DND-41 (cell line): ENCODE data around the gene IGFBP2.

ENCODE experiments used
- ATAC-seq: fragments of 200-7000 bp; cut with Tn5 transposase; 3 replicates; pipeline ENCODE4 v1.9.1; 2021; ENCODE audit warnings: low read depth; ENCODE audit not compliant: insufficient read depth
- DNase-seq: peaks from one replicate; pipeline ENCODE4 v3.0.0-alpha.2; 2020
- H2AFZ ChIP-seq: 2 replicates; pipeline ENCODE4 v1.6.0; 2012; ENCODE audit warnings: low read depth, low read length
- H3K27ac ChIP-seq: 2 replicates; pipeline ENCODE4 v1.5.1; 2012; ENCODE audit warnings: low read length, inconsistent platforms
- H3K27me3 ChIP-seq: fragments of 200-600 bp; sonication (generic); 2 replicates; pipeline ENCODE4 v1.6.0; 2012; ENCODE audit warnings: low read length, mild to moderate bottlenecking, inconsistent platforms; ENCODE audit not compliant: insufficient read depth, poor library complexity
- H3K36me3 ChIP-seq: 2 replicates; pipeline ENCODE4 v1.5.1; 2012; ENCODE audit warnings: low read length, inconsistent platforms; ENCODE audit not compliant: insufficient read depth
- H3K4me1 ChIP-seq: 2 replicates; pipeline ENCODE4 v1.5.1; 2012; ENCODE audit warnings: mild to moderate bottlenecking, low read length; ENCODE audit not compliant: insufficient read depth
- H3K4me2 ChIP-seq: 2 replicates; pipeline ENCODE4 v1.6.0; 2012; ENCODE audit warnings: mild to moderate bottlenecking, moderate library complexity, low read length, inconsistent platforms; ENCODE audit not compliant: insufficient read depth
- H3K4me3 ChIP-seq, 2 experiments: fragments of 200-600 bp in 1 of 2; shearing (Covaris generic) in 1 of 2; 2 replicates each; pipeline ENCODE4 v1.5.1; 2012 to 2016; ENCODE audit warnings: inconsistent platforms in 2 of 2, low read length in 2 of 2, mild to moderate bottlenecking in 2 of 2, low read depth in 1 of 2, moderate library complexity in 1 of 2
- H3K79me2 ChIP-seq: 2 replicates; pipeline ENCODE4 v1.6.0; 2012; ENCODE audit warnings: low read length, inconsistent platforms; ENCODE audit not compliant: insufficient read depth
- H3K9ac ChIP-seq: 2 replicates; pipeline ENCODE4 v1.6.0; 2012; ENCODE audit warnings: low read depth, mild to moderate bottlenecking, inconsistent platforms, low read length, moderate library complexity
- H3K9me3 ChIP-seq: 2 replicates; pipeline ENCODE4 v1.5.1; 2012; ENCODE audit warnings: low read length, moderate library complexity, mild to moderate bottlenecking, inconsistent platforms; ENCODE audit not compliant: insufficient read depth, severe bottlenecking
- H4K20me1 ChIP-seq: 2 replicates; pipeline ENCODE4 v1.6.0; 2012; ENCODE audit warnings: low read length; ENCODE audit not compliant: insufficient read depth
- EZH2 ChIP-seq: IDR thresholded peaks from 3 replicates; pipeline ENCODE4 v1.6.1; 2012; ENCODE audit warnings: borderline replicate concordance, low read depth, mild to moderate bottlenecking, moderate library complexity, low read length, inconsistent platforms; ENCODE audit not compliant: severe bottlenecking
- TF ChIP-seq, protein P1 (sequence below): IDR thresholded peaks from 2 replicates; pipeline ENCODE4 v1.5.1; 2012; ENCODE audit warnings: borderline replicate concordance, low read length, moderate library complexity, mild to moderate bottlenecking; ENCODE audit not compliant: poor library complexity, severe bottlenecking; ENCODE audit errors: extremely low read depth

Gene IGFBP2

DNA sequence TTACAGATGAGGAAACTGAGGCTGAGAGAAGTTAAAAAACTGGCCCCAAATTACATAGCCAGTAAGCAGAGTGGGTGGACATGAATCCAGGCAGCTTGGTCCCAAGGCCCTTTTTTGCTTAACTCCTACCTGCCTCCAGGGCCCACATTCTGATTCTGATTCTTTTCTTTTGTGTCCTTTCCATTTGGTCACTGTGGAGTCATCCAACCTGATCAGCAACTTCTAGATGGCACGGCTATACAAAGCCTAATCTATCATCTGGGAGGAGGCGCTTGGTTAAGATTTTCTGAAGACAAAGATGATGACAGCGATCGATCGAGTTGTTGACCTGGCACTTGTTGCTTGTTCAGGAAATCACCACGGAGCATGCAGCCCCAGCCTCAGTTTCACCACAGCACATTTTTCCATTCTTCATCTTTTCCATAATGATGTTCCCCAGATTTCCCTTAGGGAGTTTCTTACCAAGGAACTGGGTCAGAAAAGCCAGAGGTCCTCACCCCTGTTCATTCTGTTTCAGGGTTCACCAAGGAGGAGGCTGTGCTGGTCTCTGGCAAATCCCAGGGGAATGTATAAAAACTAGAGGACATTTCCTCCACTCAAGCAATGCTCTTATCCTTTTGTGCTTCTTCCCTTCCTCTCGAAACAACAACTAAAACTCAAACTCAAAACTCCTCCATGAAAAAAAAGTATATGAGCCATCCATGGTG is 6.9 kb upstream of the IGFBP2 start:
- ATAC-seq (no peak), DNase-seq (no peak)
- H3K36me3 ChIP-seq: no peaks in the 10 kb centered on the region
- H3K9ac ChIP-seq: no peak overlapping the region
- peaks cover 12% of the 10 kb centered on the region for H3K79me2 ChIP-seq
- H4K20me1 ChIP-seq: no peaks in the 10 kb centered on the region
- no peaks in the 10 kb centered on the region for H3K9me3 ChIP-seq
- no peaks in the 10 kb centered on the region for H3K27me3 ChIP-seq
- TF ChIP-seq EZH2: no peak
- TF ChIP-seq, protein P1, sequence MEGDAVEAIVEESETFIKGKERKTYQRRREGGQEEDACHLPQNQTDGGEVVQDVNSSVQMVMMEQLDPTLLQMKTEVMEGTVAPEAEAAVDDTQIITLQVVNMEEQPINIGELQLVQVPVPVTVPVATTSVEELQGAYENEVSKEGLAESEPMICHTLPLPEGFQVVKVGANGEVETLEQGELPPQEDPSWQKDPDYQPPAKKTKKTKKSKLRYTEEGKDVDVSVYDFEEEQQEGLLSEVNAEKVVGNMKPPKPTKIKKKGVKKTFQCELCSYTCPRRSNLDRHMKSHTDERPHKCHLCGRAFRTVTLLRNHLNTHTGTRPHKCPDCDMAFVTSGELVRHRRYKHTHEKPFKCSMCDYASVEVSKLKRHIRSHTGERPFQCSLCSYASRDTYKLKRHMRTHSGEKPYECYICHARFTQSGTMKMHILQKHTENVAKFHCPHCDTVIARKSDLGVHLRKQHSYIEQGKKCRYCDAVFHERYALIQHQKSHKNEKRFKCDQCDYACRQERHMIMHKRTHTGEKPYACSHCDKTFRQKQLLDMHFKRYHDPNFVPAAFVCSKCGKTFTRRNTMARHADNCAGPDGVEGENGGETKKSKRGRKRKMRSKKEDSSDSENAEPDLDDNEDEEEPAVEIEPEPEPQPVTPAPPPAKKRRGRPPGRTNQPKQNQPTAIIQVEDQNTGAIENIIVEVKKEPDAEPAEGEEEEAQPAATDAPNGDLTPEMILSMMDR: no peak
- H2AFZ ChIP-seq: no peak overlapping the region
- H3K4me2 ChIP-seq: no peak overlapping the region
- H3K4me1 ChIP-seq: peaks cover 32% of the 10 kb centered on the region
- no peak overlapping the region for H3K27ac ChIP-seq
- no peak overlapping the region for H3K4me3 ChIP-seq

DNA sequence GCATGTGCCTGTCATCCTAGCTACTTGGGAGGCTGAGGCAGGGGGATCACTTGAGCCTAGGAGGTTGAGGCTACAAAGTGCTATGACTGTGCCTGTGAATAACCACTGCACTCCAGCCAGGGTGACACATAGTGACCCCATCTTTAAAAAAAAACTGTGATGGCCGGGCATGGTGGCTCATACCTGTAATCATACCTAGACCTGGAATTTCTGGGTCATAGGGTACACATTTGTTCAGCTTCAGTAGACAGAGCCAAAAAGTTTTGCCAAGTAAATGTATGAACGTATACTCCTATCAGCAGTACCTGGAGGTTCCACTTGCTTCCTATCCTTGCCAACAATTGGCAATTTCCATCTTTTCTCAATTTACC is 6.4 kb upstream of the IGFBP2 start:
- Histone ChIP-seq H3K4me2 (no peak overlapping the region), H2AFZ (no peak overlapping the region), H3K4me1 (peaks cover 32% of the 10 kb centered on the region), H3K4me3 (no peak overlapping the region), H3K9me3 (no peaks in the 10 kb centered on the region), H3K36me3 (no peaks in the 10 kb centered on the region), H3K27ac (no peak overlapping the region), H3K27me3 (no peaks in the 10 kb centered on the region), H3K79me2 (peaks cover 7% of the 10 kb centered on the region), H3K9ac (no peak overlapping the region), H4K20me1 (no peaks in the 10 kb centered on the region)
- TF ChIP-seq, protein P1: no peak
- TF ChIP-seq EZH2: no peak
- DNase-seq: no peak
- ATAC-seq: no peak

DNA sequence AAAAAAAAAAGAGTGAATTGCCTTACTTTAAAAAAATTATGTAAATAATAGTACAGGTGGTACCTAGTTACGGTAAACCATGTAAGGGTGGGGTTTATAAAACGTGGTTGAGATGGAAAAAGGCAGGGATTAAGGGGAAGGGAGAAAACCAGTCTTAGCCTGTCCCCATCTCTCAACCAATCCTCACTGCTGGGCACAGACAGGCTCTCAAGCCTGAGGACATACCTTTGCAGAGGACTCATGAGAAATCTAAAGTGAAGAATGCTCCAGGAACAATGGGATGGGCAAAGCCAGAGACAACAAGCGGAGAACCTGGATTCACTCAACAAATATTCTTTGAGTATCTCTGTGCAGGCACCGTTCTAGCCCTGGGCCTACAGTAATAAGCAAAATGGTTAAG is 3.4 kb upstream of the IGFBP2 start:
- TF ChIP-seq, protein P1: no peak
- TF ChIP-seq EZH2: no peak
- Histone ChIP-seq H3K27ac (no peak overlapping the region), H3K9ac (no peak overlapping the region), H2AFZ (no peak overlapping the region), H4K20me1 (peaks cover 10% of the 10 kb centered on the region), H3K27me3 (no peaks in the 10 kb centered on the region), H3K9me3 (no peaks in the 10 kb centered on the region), H3K4me2 (no peak overlapping the region), H3K36me3 (peaks cover 12% of the 10 kb centered on the region; the same call in 1 of the 2 replicates), H3K4me1 (peaks cover 20% of the 10 kb centered on the region), H3K79me2 (peaks cover 27% of the 10 kb centered on the region), H3K4me3 (no peak overlapping the region)
- ATAC-seq (no peak), DNase-seq (no peak)
